HG03196 (cell line): ENCODE results near the gene AGAP1.

Source experiments
- ATAC-seq: cut with Tn5 transposase; IDR thresholded peaks from one replicate; pipeline ENCODE4 v1.9.1; 2021; ENCODE audit not compliant: unreplicated experiment

AGAP1 gene

GRCh38 chr2:235486729-235487128 lies 7.1 kb upstream of the AGAP1 start:
- ATAC-seq: no peak

- ATAC-seq: no peak
These were observed 3.9 kb upstream of the AGAP1 start for GRCh38 chr2:235489897-235490296.

- no peak for ATAC-seq
These were observed 946 bp upstream of the AGAP1 start for GRCh38 chr2:235492850-235493344.

- no peak for ATAC-seq
These were observed 455 bp upstream of the AGAP1 start for GRCh38 chr2:235493402-235493774.

- no peak for ATAC-seq
These were observed 1.0 kb downstream of the AGAP1 start for GRCh38 chr2:235494716-235495372.

- no peak for ATAC-seq
These were observed 1.8 kb downstream of the AGAP1 start for GRCh38 chr2:235495373-235496238.

GRCh38 chr2:235496239-235496621 lies 2.4 kb downstream of the AGAP1 start:
- ATAC-seq: no peak

GRCh38 chr2:235497096-235497495 lies 3.3 kb downstream of the AGAP1 start:
- no peak for ATAC-seq

- no peak for ATAC-seq
These were observed 4.7 kb downstream of the AGAP1 start for GRCh38 chr2:235498541-235498940.

GRCh38 chr2:235498946-235499812 lies 5.3 kb downstream of the AGAP1 start:
- ATAC-seq: no peak

GRCh38 chr2:235500110-235500760 lies 6.4 kb downstream of the AGAP1 start:
- no peak for ATAC-seq

- ATAC-seq: no peak
These were observed 7.2 kb downstream of the AGAP1 start for GRCh38 chr2:235500761-235501672.

- no peak for ATAC-seq
These were observed 7.8 kb downstream of the AGAP1 start for GRCh38 chr2:235501673-235502031.

- ATAC-seq: no peak
These were observed 8.5 kb downstream of the AGAP1 start for GRCh38 chr2:235502336-235502735.

- ATAC-seq: no peak
These were observed 10.8 kb downstream of the AGAP1 start for GRCh38 chr2:235504441-235505180.

GRCh38 chr2:235505181-235505741 lies 11.4 kb downstream of the AGAP1 start:
- no peak for ATAC-seq

GRCh38 chr2:235506291-235506996 lies 12.6 kb downstream of the AGAP1 start:
- ATAC-seq: no peak

- no peak for ATAC-seq
These were observed 13.3 kb downstream of the AGAP1 start for GRCh38 chr2:235506997-235507615.
